GM19324 (cell line): ENCODE measurements around the gene ENPP1.
A peak's percentile ranks its signal among the peaks of the same experiment; 100 is the strongest.
"Not testable (repeated sequence)": the region's sequence is repeated elsewhere in the genome, so short reads cannot be mapped to it uniquely, and the experiment has no call there.

Experiments
- ATAC-seq: cut with Tn5 transposase; IDR thresholded peaks from one replicate; pipeline ENCODE4 v1.9.1; 2021; ENCODE audit warnings: mild to moderate bottlenecking, moderate library complexity; ENCODE audit not compliant: unreplicated experiment, low FRiP score

Gene ENPP1

GRCh38 chr6:131910956-131911355, 103.1 kb downstream of the ENPP1 start:
- no peak for ATAC-seq

DNA sequence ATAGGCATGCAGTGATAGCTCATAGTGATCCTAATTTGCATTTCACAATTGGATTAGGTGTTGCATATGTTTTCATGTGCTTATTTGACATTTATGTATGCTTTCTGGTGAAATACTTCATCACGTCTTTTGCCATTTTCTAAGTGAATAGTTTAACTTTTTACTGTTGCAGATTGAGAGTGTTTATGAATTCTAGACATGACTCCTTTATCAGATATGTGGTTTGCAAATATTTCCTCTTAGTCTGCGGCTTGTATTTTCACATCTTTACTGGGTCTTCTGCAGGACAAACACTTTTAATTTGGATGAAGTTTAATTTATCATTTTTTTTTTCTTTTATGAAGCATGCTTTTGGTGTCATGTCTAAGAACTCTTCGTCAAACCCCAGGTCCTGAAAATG, 104.1 kb downstream of the ENPP1 start:
- ATAC-seq, result no peak

- ATAC-seq, result no peak
These were observed 106.4 kb downstream of the ENPP1 start for GRCh38 chr6:131914234-131914633.

- ATAC-seq, result peak; percentile 82
These were observed 107.3 kb downstream of the ENPP1 start for GRCh38 chr6:131914967-131915751.

- ATAC-seq, result not testable (repeated sequence)
These were observed 108.4 kb downstream of the ENPP1 start for GRCh38 chr6:131916091-131916796.

DNA sequence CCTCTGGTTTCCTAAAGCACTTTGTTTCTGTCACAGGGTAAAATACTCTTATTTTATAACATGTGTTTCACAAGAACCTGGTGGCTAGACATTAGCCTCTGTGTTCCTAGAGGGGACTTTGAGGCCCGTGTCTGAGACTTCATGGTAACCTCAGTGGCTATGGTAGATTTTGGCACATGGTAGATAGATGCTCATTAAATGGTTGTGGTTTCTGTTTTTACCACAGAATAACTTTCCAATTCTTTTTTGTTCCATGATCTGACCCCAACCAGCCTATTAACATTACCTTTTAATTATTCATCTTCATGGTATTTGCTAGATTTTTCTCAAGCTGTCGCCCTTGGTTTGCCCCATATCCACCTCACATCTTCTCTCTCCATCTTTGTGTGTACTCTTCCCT, 109.0 kb downstream of the ENPP1 start:
- ATAC-seq, result no peak

DNA sequence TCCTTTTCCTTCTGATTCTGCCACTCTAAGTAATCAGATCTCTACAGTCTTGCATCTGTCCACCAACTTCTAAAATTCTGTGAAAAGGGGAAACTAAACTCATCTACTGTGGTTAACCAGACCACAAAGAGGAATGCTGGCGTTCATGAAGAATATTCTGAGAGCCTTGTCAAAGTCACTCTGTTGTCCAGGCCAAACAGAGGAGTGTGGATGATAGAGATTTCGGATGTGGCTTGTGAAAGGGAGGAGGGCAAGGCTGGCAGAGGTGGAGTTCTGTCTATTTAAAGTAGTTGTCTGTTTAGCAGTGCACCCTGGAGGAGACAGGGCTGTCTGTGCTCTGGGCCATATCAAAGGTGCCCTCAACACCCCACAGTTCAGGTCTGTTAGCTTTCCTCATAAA, 109.5 kb downstream of the ENPP1 start:
- ATAC-seq, result no peak

DNA sequence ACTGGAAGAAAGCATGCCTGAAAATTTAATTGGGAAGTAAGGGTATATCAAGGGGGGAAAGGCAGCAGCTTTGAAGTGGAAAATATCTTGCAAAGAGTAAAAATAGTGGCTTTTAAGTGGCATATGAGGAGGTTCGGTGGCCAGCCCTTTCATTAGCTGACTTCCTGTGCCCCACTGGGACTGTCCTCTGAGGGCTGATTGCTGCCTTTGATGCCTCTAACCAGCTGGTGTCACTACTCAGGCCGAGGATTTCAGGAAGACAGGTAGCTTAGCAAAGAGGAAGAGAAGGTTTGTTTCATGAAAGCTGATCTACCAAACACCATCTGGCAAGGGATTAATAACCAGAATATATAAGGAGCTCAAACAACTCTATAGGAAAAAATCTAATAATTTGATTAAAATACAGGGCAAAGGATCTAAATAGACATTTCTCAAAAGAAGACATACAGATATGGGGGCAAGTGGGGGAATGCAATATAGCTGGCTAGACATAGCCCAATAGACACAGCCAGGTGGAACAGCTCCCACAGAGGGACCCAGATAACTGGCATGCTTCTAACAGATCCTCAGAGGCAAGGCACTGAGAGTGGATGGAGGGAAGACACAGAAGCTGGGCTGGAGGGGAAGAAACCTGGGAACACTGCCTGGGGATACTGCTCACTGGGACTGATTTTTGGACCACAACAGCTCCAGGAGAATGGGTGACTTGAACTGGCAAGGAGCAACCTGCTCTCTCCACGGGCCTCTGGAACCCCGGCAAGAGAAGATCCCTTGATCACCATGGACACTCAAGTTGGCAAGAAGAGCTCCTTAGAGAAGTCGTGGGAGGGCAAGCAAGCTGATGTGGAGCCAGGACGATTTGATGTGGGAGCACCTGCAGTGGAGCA, 110.2 kb downstream of the ENPP1 start:
- ATAC-seq, result no peak

DNA sequence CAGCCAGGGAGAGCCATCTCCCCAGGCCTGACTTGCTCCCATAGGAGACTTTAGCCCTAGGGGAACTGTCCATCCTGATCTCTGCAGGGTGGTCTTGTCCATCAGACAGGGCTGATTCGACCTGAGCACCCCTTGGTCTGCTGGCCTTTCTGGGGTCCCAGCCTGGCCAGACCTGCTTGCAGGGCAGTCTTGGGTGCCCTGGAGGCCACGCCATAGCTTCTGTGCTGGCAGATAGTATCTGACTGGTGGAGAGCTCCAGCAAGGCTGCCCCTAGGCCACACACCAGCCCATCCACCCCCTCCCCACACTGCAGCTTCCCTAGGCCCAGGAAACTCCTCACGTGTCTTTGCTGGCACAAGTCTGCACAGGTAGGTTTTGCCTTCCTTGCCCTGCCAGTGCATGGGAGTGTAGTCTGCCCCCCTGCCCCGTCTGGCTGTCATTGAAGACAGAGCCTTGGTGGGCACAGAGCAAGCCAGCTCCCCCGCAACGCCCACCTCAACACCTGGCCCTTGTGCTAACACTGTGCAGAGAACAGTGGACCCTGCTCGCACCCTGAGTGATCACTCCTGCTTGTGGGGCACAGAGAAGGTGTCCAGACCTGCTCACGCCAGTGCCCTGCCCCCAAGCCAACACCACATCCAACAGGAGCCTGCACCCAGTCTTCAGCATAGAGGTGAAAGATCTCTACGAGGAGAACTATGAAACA, 111.0 kb downstream of the ENPP1 start:
- ATAC-seq, result no peak

GRCh38 chr6:131920656-131921055, 112.8 kb downstream of the ENPP1 start:
- ATAC-seq, result no peak

GRCh38 chr6:131923356-131923755, 115.5 kb downstream of the ENPP1 start:
- no peak for ATAC-seq

DNA sequence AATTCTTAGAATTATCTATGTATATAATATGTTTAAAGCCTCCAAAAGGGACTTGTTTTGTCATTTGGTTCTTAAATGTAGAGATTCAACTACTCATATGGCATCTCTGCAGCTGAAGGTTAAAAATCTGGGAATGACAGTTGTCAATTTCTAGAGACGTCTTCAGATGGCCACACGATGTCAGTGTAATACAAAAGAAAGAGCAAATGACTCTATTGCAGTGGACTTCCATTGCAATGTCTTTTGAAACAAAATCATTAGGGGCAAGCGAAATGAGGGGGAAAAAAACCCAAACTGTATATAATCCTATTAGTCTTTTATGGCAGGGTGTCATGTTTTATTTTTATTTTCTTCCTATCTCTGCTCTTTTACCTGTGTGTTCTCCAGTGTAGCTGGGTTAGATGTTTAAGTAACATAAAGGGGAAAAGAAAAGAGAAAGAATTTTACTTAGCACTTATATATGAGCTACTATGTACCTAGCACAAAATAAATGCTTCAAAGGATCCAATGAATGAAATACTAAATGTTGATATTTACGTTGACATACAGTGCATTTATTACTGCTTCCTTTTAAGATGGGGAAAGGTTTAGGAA, 117.2 kb downstream of the ENPP1 start:
- no peak for ATAC-seq

DNA sequence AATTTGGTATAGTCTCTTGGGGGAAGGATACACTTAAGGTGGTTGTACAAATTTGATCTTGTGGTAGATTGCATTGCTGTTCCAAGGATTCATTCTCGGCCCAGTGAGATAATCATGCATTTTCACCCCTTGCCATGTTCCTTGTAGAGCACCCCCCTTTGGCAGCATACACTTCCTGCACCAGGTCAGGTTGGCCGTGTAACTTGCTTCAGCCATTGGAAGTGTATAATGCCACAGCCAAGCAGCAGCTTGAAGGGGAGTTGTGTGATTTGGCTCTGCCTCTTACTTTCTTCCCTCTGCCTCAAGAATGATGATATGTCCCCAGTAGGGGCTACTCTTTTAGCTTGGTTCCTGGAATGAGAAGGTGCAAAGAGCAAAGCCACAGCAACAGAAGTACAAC, 121.4 kb downstream of the ENPP1 start:
- ATAC-seq, result no peak

DNA sequence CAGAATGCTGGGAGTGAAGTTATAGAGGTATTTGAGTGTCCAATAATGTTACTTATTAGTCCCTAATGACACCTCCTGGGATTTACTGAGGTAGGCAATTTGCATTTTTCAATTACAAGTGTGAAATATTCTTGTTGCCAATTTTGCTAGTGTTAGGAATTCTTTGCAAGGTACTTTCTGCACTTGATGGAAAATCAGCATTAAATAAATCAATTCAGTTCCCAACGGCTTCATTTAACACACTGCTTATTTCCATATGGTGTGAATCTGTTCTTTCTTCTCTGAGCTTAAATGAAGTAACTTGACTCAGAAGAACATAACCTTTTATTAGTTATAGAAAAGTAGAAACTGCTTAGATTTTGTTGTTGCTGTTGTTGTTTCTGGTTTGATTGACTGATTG, 122.2 kb downstream of the ENPP1 start:
- no peak for ATAC-seq

DNA sequence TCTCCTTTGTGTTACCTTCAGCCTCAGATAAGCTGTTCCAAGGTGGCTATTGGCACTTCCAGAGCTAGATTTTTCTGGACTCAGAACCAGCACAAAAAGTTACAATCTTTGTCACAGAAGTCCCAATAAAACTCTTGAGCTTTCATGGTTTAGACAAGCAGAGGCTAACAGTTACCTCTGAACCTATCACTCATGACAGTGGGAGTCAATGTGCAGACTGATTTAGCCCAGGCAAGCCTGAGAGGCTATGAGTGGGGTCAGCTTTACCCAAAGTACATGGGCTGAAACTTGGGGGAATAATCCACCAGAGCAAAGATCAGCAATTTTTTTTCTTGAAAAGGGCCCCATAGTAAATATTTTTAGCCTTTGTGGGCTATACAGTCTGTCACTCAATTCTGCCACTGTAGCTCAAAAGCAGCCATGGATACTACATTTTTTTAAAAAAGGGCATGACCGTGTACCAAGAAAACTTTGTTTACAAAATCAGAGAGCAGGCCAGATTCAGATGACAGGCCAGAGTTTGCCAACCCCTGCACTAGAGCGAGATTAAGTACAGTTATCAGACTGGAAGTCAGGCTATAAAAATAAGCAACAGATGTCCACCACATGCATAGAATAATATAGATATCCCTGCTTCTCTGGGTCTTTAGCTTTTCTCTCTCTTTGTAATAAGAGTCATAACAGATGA, 123.4 kb downstream of the ENPP1 start:
- ATAC-seq, result no peak

- no peak for ATAC-seq
These were observed 128.3 kb downstream of the ENPP1 start for GRCh38 chr6:131936156-131936555.

- ATAC-seq, result no peak
These were observed 129.4 kb downstream of the ENPP1 start for GRCh38 chr6:131937226-131937625.

GRCh38 chr6:131937703-131938631, 130.1 kb downstream of the ENPP1 start:
- no peak for ATAC-seq
